Activated CD8-positive, alpha-beta memory T cell treated with anti-CD3 and anti-CD28 coated beads for 1 hour (primary cell): ENCODE measurements around the gene GLB1L3.
"Not testable (repeated sequence)": the region's sequence is repeated elsewhere in the genome, so short reads cannot be mapped to it uniquely, and the experiment has no call there.

ENCODE experiments used
- DNase-seq, 2 donors: peaks; one replicate each; pipeline ENCODE4 v3.0.0-alpha.2; 2020; ENCODE audit warnings: low read depth in 1 of 2; ENCODE audit errors: extremely low read depth in 1 of 2

GLB1L3 gene

DNA sequence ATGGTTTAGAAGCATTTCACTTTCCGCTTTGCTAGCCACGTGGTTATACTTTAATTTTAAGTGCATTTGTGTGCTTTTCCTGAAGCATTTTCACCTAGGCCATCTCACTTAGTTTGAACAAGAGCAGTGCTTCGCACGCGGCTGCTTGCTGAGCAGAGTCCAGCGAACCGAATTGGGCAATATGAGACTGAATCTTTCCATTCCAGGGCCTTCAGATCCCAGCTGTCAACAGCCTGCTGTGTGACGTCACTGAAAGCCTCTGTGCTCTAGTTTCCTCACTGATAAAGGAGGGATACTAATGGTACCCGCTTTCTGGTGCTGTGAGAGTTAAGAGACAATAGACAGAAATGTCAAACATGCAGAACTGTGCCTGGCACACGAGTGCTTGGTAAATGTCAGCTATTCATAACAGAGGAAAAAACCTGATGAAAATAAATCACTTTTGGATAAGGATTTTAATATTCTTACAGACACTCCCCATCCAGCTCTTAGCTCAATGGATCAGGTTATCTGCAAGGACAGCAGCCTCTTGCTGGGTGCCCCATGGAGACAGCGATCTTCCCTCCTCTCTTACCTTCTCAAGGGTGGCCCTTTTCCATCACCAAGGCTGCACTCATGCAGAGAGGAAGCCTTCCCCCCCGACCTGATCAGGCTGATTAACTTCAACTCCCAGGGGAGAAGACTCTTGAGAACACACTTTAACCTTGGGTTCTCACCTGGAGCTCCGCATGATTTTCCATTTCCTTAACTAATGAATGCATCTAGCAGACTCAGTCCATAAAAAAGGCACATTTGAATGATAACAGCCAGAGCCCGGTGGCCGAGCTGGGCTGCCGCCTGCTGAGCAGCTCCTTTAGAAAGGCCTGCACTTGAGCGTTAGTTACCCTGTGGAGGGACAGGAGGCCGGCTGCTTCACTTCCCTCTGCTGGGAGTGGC lies 3.5 kb upstream of the GLB1L3 start:
- DNase-seq: no peak

DNA sequence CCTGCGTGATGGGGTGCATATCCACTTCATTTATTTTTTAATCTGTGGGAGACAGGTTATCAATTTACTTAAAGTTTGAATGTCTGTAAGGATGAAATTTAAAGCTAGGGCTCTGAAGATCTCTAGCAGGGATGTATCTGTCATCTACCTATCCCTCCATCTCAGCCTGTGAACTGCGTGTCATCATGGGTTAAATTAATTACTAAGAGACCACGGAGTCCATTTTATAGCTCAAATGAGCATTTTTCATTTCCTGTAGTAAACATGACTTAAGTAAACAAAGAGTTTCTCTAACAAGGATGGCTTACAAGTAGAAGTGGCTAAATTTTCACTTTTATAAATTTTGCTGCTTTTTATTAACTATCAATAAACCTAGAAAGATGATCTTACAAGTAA lies 2.9 kb upstream of the GLB1L3 start:
- no peak for DNase-seq

DNA sequence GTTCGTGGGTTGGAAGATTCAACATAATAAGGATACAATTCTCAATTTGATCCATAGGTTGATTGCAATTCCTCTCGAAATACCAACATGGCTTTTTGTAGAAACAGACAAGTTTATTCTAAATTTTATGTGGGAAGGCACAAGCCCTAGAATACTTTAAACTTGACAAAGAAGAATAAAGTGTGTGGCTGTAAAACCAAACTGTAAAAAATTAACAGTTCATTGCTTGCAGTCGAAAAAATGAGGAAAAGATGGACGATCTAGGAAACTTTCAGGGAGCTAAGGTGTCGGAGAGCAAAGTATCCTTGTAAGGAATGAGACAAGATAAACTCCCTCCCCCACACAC lies 1.0 kb upstream of the GLB1L3 start:
- no peak for DNase-seq

- no peak for DNase-seq
Observed at GRCh38 chr11:134276396-134277182, 410 bp downstream of the GLB1L3 start.

GRCh38 chr11:134277183-134278001 lies 1.2 kb downstream of the GLB1L3 start:
- DNase-seq: no peak

DNA sequence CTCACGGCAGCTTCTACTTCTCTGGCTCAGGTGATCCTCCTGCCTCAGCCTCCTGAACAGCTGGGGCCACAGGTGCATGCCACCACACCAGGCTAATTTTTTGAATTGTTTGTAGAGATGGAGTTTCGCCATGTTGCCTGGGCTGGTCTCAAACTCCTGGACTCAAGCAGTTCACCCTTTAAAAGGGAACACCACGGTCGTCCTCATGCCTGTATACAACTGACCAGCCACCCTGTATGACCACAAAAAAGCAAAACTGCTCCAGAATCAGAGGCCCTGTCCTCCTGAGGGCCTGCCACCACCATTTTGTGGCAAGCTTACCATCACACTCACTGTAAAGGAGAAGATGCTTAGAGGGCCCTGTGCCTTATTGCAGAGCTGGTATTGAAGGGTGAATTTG lies 2.2 kb downstream of the GLB1L3 start:
- no peak for DNase-seq

GRCh38 chr11:134281635-134282034 lies 5.5 kb downstream of the GLB1L3 start:
- DNase-seq: not testable (repeated sequence)

- no peak for DNase-seq
Observed at GRCh38 chr11:134282121-134283045, 6.2 kb downstream of the GLB1L3 start.

GRCh38 chr11:134283461-134284230 lies 7.5 kb downstream of the GLB1L3 start:
- DNase-seq: no peak

GRCh38 chr11:134284349-134284748 lies 8.2 kb downstream of the GLB1L3 start:
- DNase-seq: not testable (repeated sequence)

- DNase-seq: no peak
Observed at GRCh38 chr11:134287561-134287960, 11.4 kb downstream of the GLB1L3 start.

DNA sequence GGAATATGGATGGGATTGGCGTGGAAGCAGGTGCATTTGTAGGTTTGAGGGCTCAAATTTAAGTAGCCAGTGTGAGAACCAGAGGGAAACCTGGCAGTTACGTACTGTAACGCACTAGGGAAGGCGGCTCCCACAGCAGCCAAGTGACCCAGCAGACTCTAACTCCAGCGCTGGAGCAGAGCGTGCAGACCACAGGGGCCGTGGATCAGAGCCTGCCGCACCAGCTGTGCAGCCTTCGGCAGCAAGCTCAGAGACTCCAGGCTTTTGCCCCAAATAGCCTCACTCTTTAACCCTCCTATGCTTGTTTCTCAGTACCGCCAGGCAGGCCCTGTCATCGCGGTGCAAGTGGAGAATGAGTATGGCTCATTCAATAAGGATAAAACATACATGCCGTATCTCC lies 12.3 kb downstream of the GLB1L3 start:
- DNase-seq: no peak

- DNase-seq: no peak
Observed at GRCh38 chr11:134289167-134289566, 13.0 kb downstream of the GLB1L3 start.

DNA sequence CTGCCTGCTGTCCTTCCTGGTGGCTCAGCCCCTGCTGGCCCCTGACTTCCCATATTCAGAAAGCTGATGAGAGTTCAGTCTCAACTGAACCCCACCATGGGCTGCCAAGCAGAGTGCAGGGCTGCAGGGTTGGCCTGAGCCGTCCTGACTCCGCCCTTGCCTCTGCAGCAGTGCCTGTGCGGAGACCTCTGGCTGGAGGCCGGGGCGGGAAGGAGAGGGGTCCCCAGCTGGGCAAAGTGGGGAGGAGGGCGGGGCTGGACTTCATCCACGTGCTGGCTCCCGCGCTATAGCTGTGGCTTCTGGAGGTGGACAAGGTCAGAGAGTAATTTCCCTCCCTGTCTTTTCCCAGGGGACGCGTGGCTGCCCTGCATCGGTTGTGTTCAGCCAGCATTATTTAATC lies 13.6 kb downstream of the GLB1L3 start:
- no peak for DNase-seq

GRCh38 chr11:134290646-134291045 lies 14.5 kb downstream of the GLB1L3 start:
- DNase-seq: no peak

DNA sequence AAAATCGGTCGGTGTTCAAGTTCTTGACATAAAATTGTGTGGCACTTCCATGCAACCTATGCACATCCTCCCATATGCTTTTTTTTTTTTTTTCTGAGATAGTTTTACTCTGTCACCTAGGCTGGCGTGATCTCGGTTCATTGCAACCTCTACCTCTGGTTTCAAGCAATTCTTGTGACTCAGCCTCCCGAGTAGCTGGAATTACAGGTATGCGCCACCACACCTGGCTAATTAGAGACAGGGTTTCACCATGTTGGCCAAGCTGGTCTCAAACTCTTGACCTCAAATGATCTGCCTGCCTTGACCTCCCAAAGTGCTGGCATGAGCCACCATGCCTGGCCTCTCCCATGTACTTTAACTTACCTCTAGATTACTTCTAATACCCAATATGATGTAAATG lies 15.0 kb downstream of the GLB1L3 start:
- DNase-seq: no peak

DNA sequence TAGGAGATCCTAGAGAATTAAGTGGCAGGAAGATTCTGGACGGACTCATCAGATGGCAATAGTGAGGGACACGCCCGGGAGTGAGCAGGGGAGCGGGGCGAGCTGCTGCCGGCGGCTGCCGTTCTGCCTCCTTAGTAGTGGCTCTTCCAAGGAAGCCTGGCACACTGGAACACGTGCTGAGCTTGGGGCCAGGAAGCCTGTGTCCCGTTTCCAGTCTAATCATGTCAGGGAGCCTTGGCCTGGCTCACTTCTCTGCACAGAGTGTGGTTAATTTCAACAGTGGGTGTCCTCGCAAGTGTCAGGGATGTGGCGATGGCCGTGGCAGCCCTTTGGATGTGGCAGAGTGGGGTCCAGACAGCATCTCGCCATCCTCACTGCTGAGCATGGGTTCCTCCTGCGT lies 16.5 kb downstream of the GLB1L3 start:
- DNase-seq: no peak

- DNase-seq: no peak
Observed at GRCh38 chr11:134293119-134294113, 17.2 kb downstream of the GLB1L3 start.
